PC-9 (cell line): ENCODE measurements around the gene MSH5. TPM values are rescaled to one million over a fixed set of nuclear protein-coding genes. Genes with fewer than 3 reads are reported as not detected.

Experiments used
- BruUV-seq: library from RNA; stranded (reverse); fragments of 400-500 nt; replicated peaks from 2 replicates; lab custom pipeline; 2021; lab: Mats Ljungman, UMichigan
- CTCF ChIA-PET: fragments of 300-600 bp; sonication (Branson Sonifier 250); formaldehyde crosslinking; loops from one replicate; lab custom pipeline; 2022; ENCODE audit warnings: antibody characterized with exemption; lab: Charles Lee
- POLR2A ChIA-PET: fragments of 300-600 bp; sonication (Branson Sonifier 250); formaldehyde crosslinking; loops from one replicate; lab custom pipeline; 2022; ENCODE audit warnings: antibody characterized with exemption; ENCODE audit not compliant: unreplicated experiment; lab: Charles Lee
- DNase-seq, 2 experiments: peaks; one replicate each; pipeline versions ENCODE4 v3.0.0 to v3.0.0-alpha.2; 2015 to 2022; ENCODE audit warnings: mixed read lengths in 1 of 2
- H2AFZ ChIP-seq: fragments of 200-600 bp; sonication (generic); 2 replicates; pipeline ENCODE4 v1.8.1; 2017; ENCODE audit warnings: antibody characterized with exemption
- H3F3A ChIP-seq: fragments of 200-600 bp; sonication (generic); 2 replicates; pipeline ENCODE4 v1.8.1; 2017; ENCODE audit warnings: antibody characterized with exemption, mild to moderate bottlenecking, low read depth; ENCODE audit not compliant: insufficient read depth
- H3K27ac ChIP-seq: fragments of 200-600 bp; sonication (generic); 2 replicates; pipeline ENCODE4 v1.6.1; 2016; ENCODE audit warnings: mixed run types
- H3K27me3 ChIP-seq: fragments of 200-600 bp; sonication (generic); 2 replicates; pipeline ENCODE4 v1.6.1; 2016; ENCODE audit warnings: low read depth, mixed run types; ENCODE audit not compliant: insufficient read depth
- H3K36me3 ChIP-seq: fragments of 200-600 bp; sonication (generic); 2 replicates; pipeline ENCODE4 v1.6.1; 2016; ENCODE audit warnings: low read depth, mixed run types
- H3K4me1 ChIP-seq: fragments of 200-600 bp; sonication (generic); replicated peaks from 2 replicates; pipeline ENCODE4 v1.6.1; 2016; ENCODE audit warnings: mixed run types; ENCODE audit not compliant: insufficient read depth
- H3K4me2 ChIP-seq: fragments of 200-600 bp; sonication (generic); 2 replicates; pipeline ENCODE4 v1.6.1; 2017; ENCODE audit warnings: mixed run types
- H3K4me3 ChIP-seq: fragments of 200-600 bp; sonication (generic); 2 replicates; pipeline ENCODE4 v1.6.1; 2016; ENCODE audit warnings: mixed run types
- H3K79me2 ChIP-seq: fragments of 200-600 bp; sonication (generic); 2 replicates; pipeline ENCODE4 v1.6.1; 2017; ENCODE audit warnings: low read depth, mixed run types
- H3K9me2 ChIP-seq: fragments of 200-600 bp; sonication (generic); 2 replicates; pipeline ENCODE4 v1.8.1; 2017; ENCODE audit warnings: mild to moderate bottlenecking; ENCODE audit not compliant: insufficient read depth
- H3K9me3 ChIP-seq: fragments of 200-600 bp; sonication (generic); 2 replicates; pipeline ENCODE4 v1.8.1; 2016; ENCODE audit warnings: low read depth; ENCODE audit not compliant: insufficient read depth
- H4K20me1 ChIP-seq: fragments of 200-600 bp; sonication (generic); 2 replicates; pipeline ENCODE4 v1.8.1; 2017; ENCODE audit not compliant: insufficient read depth
- CTCF ChIP-seq: fragments of 200-600 bp; sonication (generic); conservative IDR thresholded peaks from 2 replicates; pipeline ENCODE4 v1.6.1; 2017; ENCODE audit warnings: mixed run types, antibody characterized with exemption, mild to moderate bottlenecking, moderate library complexity
- EZH2 ChIP-seq: fragments of 200-600 bp; sonication (generic); IDR thresholded peaks from 2 replicates; pipeline ENCODE4 v1.8.0; 2017; ENCODE audit warnings: antibody characterized with exemption, low read depth
- intact Hi-C: fragments of 100-400 bp; cut with micrococcal nuclease; formaldehyde crosslinking; loops from one replicate; pipeline ENCODE4 v1.10.0; 2022; ENCODE audit not compliant: unreplicated experiment
- total RNA-seq: library from RNA; stranded (reverse); gene quantifications from 2 replicates; pipeline ENCODE4 v1.2.3, GENCODE V29; 2021

MSH5 gene
- total RNA-seq, 1 experiment from 2014 or later, result 50.0 TPM

- TF ChIP-seq CTCF (no peak), EZH2 (no peak)
- DNase-seq, result no peak
Observed at GRCh38 chr6:31727034-31727716, 12.6 kb upstream of the MSH5 start.

GRCh38 chr6:31727717-31728671 is 11.8 kb upstream of the MSH5 start:
- no peak overlapping the region for H3K4me2 ChIP-seq

More at GRCh38 chr6:31727034-31727716, 12.6 kb upstream of the MSH5 start:
- Histone ChIP-seq H3K4me2 (no peak overlapping the region), H3K27me3 (no peaks in the 10 kb centered on the region), H4K20me1 (peaks cover 8% of the 10 kb centered on the region), H3K9me2 (no peaks in the 10 kb centered on the region), H3K27ac (no peak overlapping the region), H3K4me3 (no peak overlapping the region), H3K79me2 (peaks cover 4% of the 10 kb centered on the region; the same call in 1 of the 2 replicates), H3K9me3 (no peaks in the 10 kb centered on the region), H3F3A (peaks cover 40% of the 10 kb centered on the region), H3K36me3 (peaks cover 16% of the 10 kb centered on the region), H2AFZ (no peak overlapping the region), H3K4me1 (peaks cover 4% of the 10 kb centered on the region)
- ChIA-PET POLR2A (interaction anchor here (0.6 kb wide), 1 partner anchor 44 kb away, joined by 4 read pairs; no protein-coding TSS in a partner anchor), CTCF (no interaction called here)
- intact Hi-C loops, result no loop called here
- BruUV-seq, result no TSS peak

More at GRCh38 chr6:31727717-31728671, 11.8 kb upstream of the MSH5 start:
- H3K36me3 ChIP-seq, result peaks cover 24% of the 10 kb centered on the region
- H4K20me1 ChIP-seq, result peaks cover 16% of the 10 kb centered on the region
- H3K79me2 ChIP-seq, result peaks cover 10% of the 10 kb centered on the region
- peaks cover 4% of the 10 kb centered on the region for H3K4me1 ChIP-seq
- no peak overlapping the region for H3K4me3 ChIP-seq
- no peak overlapping the region for H2AFZ ChIP-seq
- BruUV-seq, result no TSS peak
- H3F3A ChIP-seq, result peaks cover 48% of the 10 kb centered on the region
- no peaks in the 10 kb centered on the region for H3K9me3 ChIP-seq
- no peaks in the 10 kb centered on the region for H3K9me2 ChIP-seq
- POLR2A ChIA-PET, result interaction anchor here (0.5 to 0.6 kb wide), 2 partner anchors 43 to 170 kb away, joined by 3 to 4 read pairs; no protein-coding TSS in a partner anchor
- CTCF ChIA-PET, result interaction anchor here (0.7 kb wide), 1 partner anchor 10 kb away, joined by 12 read pairs; no protein-coding TSS in a partner anchor
- no peak overlapping the region for H3K27ac ChIP-seq
- intact Hi-C loops, result no loop called here
- DNase-seq, result no peak
- no peak for TF ChIP-seq CTCF
- no peak for TF ChIP-seq EZH2
- no peaks in the 10 kb centered on the region for H3K27me3 ChIP-seq
